DND-41 (cell line): Measurements from ENCODE around the gene TNPO3.

Experiments
- CTCF ChIP-seq: IDR thresholded peaks from 2 replicates; pipeline ENCODE4 v1.5.1; 2012; ENCODE audit warnings: borderline replicate concordance, low read length, moderate library complexity, mild to moderate bottlenecking; ENCODE audit not compliant: poor library complexity, severe bottlenecking; ENCODE audit errors: extremely low read depth
- EZH2 ChIP-seq: IDR thresholded peaks from 3 replicates; pipeline ENCODE4 v1.6.1; 2012; ENCODE audit warnings: borderline replicate concordance, low read depth, mild to moderate bottlenecking, moderate library complexity, low read length, inconsistent platforms; ENCODE audit not compliant: severe bottlenecking

- TF ChIP-seq CTCF, result peak; percentile 99
- no peak for TF ChIP-seq EZH2
Measured at GRCh38 chr7:129091484-129092002, 36.6 kb upstream of the TNPO3 start.
